GM12801 (cell line): ENCODE measurements around the gene LAGE3.

Source experiments
- CTCF ChIP-seq: IDR thresholded peaks from one replicate; pipeline ENCODE4 v1.5.1; 2011; ENCODE audit warnings: control low read depth; ENCODE audit not compliant: insufficient read length; ENCODE audit errors: extremely low read depth

The LAGE3 gene

GRCh38 chrX:154490414-154491083, 11.5 kb upstream of the LAGE3 start, which contains the start of gene SLC10A3:
Gene SLC10A3 (minus strand): TSS chrX:154490629. CDS start chrX:154488940, 1,689 bp downstream.
- no peak for TF ChIP-seq CTCF

- no peak for TF ChIP-seq CTCF
These were observed 10.9 kb upstream of the LAGE3 start for GRCh38 chrX:154490021-154490413.

- TF ChIP-seq CTCF: no peak
These were observed 10.1 kb upstream of the LAGE3 start for GRCh38 chrX:154489182-154489581.

- TF ChIP-seq CTCF: no peak
These were observed 9.4 kb upstream of the LAGE3 start for GRCh38 chrX:154488336-154489075.

- no peak for TF ChIP-seq CTCF
These were observed 8.6 kb upstream of the LAGE3 start for GRCh38 chrX:154487518-154488290.

GRCh38 chrX:154486396-154487207, 7.5 kb upstream of the LAGE3 start, which contains the start of gene UBL4A:
Gene UBL4A (minus strand): TSS chrX:154486615. CDS start chrX:154486584, 31 bp downstream.
- no peak for TF ChIP-seq CTCF

- TF ChIP-seq CTCF: no peak
These were observed 6.9 kb upstream of the LAGE3 start for GRCh38 chrX:154486052-154486395.
